Suprapubic skin (tissue), 4 donors: ENCODE measurements around the gene LARP1B. TPM values are rescaled to one million over a fixed set of nuclear protein-coding genes. Genes with fewer than 3 reads are reported as not detected.
"Not testable (repeated sequence)": the region's sequence is repeated elsewhere in the genome, so short reads cannot be mapped to it uniquely, and the experiment has no call there.

Source experiments
- DNase-seq, 2 donors: peaks; one replicate each; pipeline ENCODE4 v3.0.0-alpha.2; 2019; ENCODE audit warnings: low spot score in 2 of 2
- H3K27ac ChIP-seq: fragments of 200-600 bp; sonication (generic); one replicate; pipeline ENCODE4 v1.5.1; 2019
- H3K27me3 ChIP-seq: fragments of 200-600 bp; sonication (generic); one replicate; pipeline ENCODE4 v1.5.1; 2019
- H3K36me3 ChIP-seq: fragments of 200-600 bp; sonication (generic); one replicate; pipeline ENCODE4 v1.5.1; 2019
- H3K4me1 ChIP-seq: fragments of 200-600 bp; sonication (generic); one replicate; pipeline ENCODE4 v1.5.1; 2019
- H3K4me3 ChIP-seq: fragments of 200-600 bp; sonication (generic); one replicate; pipeline ENCODE4 v1.5.1; 2019; ENCODE audit warnings: mild to moderate bottlenecking
- H3K9me3 ChIP-seq: fragments of 200-600 bp; sonication (generic); one replicate; pipeline ENCODE4 v1.5.1; 2019
- CTCF ChIP-seq, 2 donors: fragments of 200-600 bp in 1 of 2; fragments of 450-650 bp in 1 of 2; sonication (generic) in 1 of 2; IDR thresholded peaks; one replicate each; pipeline ENCODE4 v1.5.1; 2016 to 2019; ENCODE audit warnings: antibody characterized with exemption in 2 of 2, mild to moderate bottlenecking in 1 of 2, moderate library complexity in 1 of 2
- EP300 ChIP-seq: sonication (generic); formaldehyde crosslinking; IDR thresholded peaks from one replicate; pipeline ENCODE4 v1.6.1; 2017; ENCODE audit warnings: antibody characterized with exemption
- POLR2A ChIP-seq, 2 donors: fragments of 450-650 bp; IDR thresholded peaks; one replicate each; pipeline ENCODE4 v1.6.1; 2017; ENCODE audit warnings: antibody characterized with exemption in 2 of 2, mild to moderate bottlenecking in 2 of 2, moderate library complexity in 2 of 2
- POLR2AphosphoS5 ChIP-seq, 3 donors: sonication (generic); formaldehyde crosslinking; IDR thresholded peaks; one replicate each; pipeline ENCODE4 v1.6.1; 2017; ENCODE audit warnings: antibody characterized with exemption in 3 of 3
- whole genome bisulfite sequencing: methylation state at CpG from one replicate; pipeline ENCODE4 v1.1.5; 2018; 5-methylcytosine and 5-hydroxymethylcytosine counted together
- total RNA-seq, 4 donors: library from RNA; depleted of rRNA; stranded (reverse); fragments of >200 nt; gene quantifications; one replicate each; pipeline ENCODE4 v1.1.0, GENCODE V29; 2016

The LARP1B gene
- total RNA-seq, 4 donors from 2014 or later = 16.8 to 22.0 (median 20.3) TPM

- H3K27ac ChIP-seq = no peak overlapping the region
- no peak for DNase-seq
- H3K9me3 ChIP-seq = no peaks in the 10 kb centered on the region
- H3K4me1 ChIP-seq = no peaks in the 10 kb centered on the region
- no peaks in the 10 kb centered on the region for H3K27me3 ChIP-seq
- H3K4me3 ChIP-seq = no peak overlapping the region
- no peaks in the 10 kb centered on the region for H3K36me3 ChIP-seq
- WGBS = 91% methylated on average over 3 of the region's 3 CpGs
- TF ChIP-seq EP300 (no peak), CTCF (IDR thresholded peaks at IDR 0.05) (no peak), POLR2AphosphoS5 (IDR thresholded peaks at IDR 0.05) (no peak), POLR2A (IDR thresholded peaks at IDR 0.05) (no peak)
Observed at GRCh38 chr4:128241019-128241418, 179.9 kb downstream of the LARP1B start.

DNA sequence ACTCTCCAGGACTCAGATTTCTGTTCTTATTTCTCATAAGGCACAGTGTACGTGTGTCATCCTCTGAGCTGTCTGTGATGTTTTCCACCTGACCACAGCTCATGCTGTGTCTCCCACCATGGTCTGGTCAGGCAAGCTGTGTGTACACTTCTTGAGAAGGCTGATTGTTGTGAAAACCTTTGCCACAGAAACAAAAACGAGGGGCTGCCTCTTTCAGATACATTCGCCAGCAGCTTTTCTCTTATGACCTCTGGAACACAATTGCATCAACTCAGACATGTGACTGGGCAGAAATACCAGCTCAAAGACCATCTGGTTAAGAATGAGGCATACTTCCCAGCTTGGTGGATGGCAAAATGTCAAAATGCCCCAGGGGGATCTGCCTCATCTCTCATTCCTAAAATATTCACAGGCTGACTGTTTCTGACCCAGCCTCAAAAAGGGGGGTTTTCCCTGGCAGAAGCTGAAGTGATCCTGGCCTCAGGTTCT is 180.4 kb downstream of the LARP1B start:
- 59% methylated on average over 3 of the region's 3 CpGs for WGBS
- TF ChIP-seq POLR2AphosphoS5 (IDR thresholded peaks at IDR 0.05) = no peak
- no peak for TF ChIP-seq POLR2A (IDR thresholded peaks at IDR 0.05)
- no peak for TF ChIP-seq CTCF (IDR thresholded peaks at IDR 0.05)
- no peak for TF ChIP-seq EP300
- Histone ChIP-seq H3K4me3 (no peak overlapping the region), H3K36me3 (no peaks in the 10 kb centered on the region), H3K4me1 (no peaks in the 10 kb centered on the region), H3K27ac (no peak overlapping the region), H3K27me3 (no peaks in the 10 kb centered on the region), H3K9me3 (no peaks in the 10 kb centered on the region)
- peak in 1 of 2 donors; percentile 76 for DNase-seq

GRCh38 chr4:128241981-128242380 is 180.9 kb downstream of the LARP1B start:
- WGBS = 81% methylated on average over 3 of the region's 3 CpGs
- H3K36me3 ChIP-seq = no peaks in the 10 kb centered on the region
- no peak for DNase-seq
- no peaks in the 10 kb centered on the region for H3K4me1 ChIP-seq
- H3K27ac ChIP-seq = no peak overlapping the region
- no peaks in the 10 kb centered on the region for H3K27me3 ChIP-seq
- H3K4me3 ChIP-seq = no peak overlapping the region
- no peak for TF ChIP-seq EP300
- TF ChIP-seq CTCF (IDR thresholded peaks at IDR 0.05) = no peak
- TF ChIP-seq POLR2AphosphoS5 (IDR thresholded peaks at IDR 0.05) = no peak
- TF ChIP-seq POLR2A (IDR thresholded peaks at IDR 0.05) = no peak
- no peaks in the 10 kb centered on the region for H3K9me3 ChIP-seq

DNA sequence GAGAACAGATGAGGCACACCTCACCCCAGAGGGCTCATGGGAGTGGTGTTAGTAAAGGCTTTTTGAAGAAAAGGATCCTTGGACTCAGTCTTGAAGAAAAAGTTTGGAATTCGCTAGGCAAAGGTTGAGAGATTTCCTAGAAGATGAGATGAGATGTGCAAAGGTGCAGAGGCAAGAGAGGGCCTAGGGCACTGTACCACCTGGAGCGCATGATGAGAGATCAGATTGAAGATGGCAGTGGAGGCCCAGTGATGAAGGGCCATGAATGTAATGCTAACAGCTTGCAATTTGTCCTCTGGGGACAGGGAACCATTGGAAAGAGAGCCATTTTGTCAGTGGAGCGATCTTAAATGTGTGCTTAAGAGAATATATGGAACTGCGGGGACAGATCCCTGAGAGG is 181.5 kb downstream of the LARP1B start:
- no peak overlapping the region for H3K4me3 ChIP-seq
- H3K4me1 ChIP-seq = no peaks in the 10 kb centered on the region
- no peaks in the 10 kb centered on the region for H3K27me3 ChIP-seq
- no peak for DNase-seq
- WGBS = 95% methylated on average over 4 of the region's 4 CpGs
- TF ChIP-seq POLR2AphosphoS5 (IDR thresholded peaks at IDR 0.05) (no peak), POLR2A (IDR thresholded peaks at IDR 0.05) (no peak), CTCF (IDR thresholded peaks at IDR 0.05) (no peak), EP300 (no peak)
- H3K36me3 ChIP-seq = no peaks in the 10 kb centered on the region
- H3K9me3 ChIP-seq = no peaks in the 10 kb centered on the region
- H3K27ac ChIP-seq = no peak overlapping the region

DNA sequence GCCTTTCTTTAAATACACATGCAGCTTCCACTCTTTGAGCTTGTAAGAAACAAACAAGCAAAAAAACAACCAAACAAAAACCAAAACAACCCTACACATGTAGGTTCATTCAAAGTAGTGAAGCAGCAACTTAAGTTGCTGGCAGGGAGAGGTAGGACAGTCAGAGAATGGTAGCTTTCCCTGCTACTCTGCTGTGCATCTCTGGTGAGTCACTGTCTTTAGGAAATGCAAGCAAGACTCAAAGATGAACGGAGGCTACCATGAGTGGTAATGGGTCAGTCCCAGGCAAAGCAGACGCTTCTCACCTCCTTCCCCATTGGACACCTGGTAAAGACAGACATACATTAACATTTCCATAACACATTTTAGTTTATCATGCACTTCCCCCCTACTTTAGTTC is 183.3 kb downstream of the LARP1B start:
- no peaks in the 10 kb centered on the region for H3K36me3 ChIP-seq
- H3K4me1 ChIP-seq = no peaks in the 10 kb centered on the region
- no peak for DNase-seq
- H3K9me3 ChIP-seq = no peaks in the 10 kb centered on the region
- TF ChIP-seq POLR2AphosphoS5 (IDR thresholded peaks at IDR 0.05) (no peak), EP300 (no peak), POLR2A (IDR thresholded peaks at IDR 0.05) (no peak), CTCF (IDR thresholded peaks at IDR 0.05) (no peak)
- no peak overlapping the region for H3K4me3 ChIP-seq
- no peak overlapping the region for H3K27ac ChIP-seq
- H3K27me3 ChIP-seq = no peaks in the 10 kb centered on the region
- 79% methylated on average over 2 of the region's 2 CpGs for WGBS

GRCh38 chr4:128245391-128245790 is 184.3 kb downstream of the LARP1B start:
- H3K4me3 ChIP-seq, H3K27ac ChIP-seq, H3K4me1 ChIP-seq, H3K27me3 ChIP-seq, H3K9me3 ChIP-seq, H3K36me3 ChIP-seq, DNase-seq: not testable (repeated sequence)
- 90% methylated on average over 5 of the region's 5 CpGs for WGBS
